Activated naive CD8-positive, alpha-beta T cell treated with anti-CD3 and anti-CD28 coated beads, Interleukin-2, amount 50 U/mL, for 24 hours (primary cell): ENCODE data around the gene UBXN11.
A peak's percentile ranks its signal among the peaks of the same experiment; 100 is the strongest.

Experiments used
- ATAC-seq: fragments of 150-1000 bp; cut with Tn5 transposase; one replicate; pipeline ENCODE4 v1.10.0; 2021
- DNase-seq: peaks from one replicate; pipeline ENCODE4 v3.0.0; 2021
- H3K27ac Mint-ChIP-seq: one replicate; pipeline ENCODE4 v1.8.0; 2021; ENCODE audit warnings: mild to moderate bottlenecking, mixed read lengths
- H3K27me3 Mint-ChIP-seq: one replicate; pipeline ENCODE4 v1.8.0; 2021; ENCODE audit warnings: mixed read lengths
- H3K36me3 Mint-ChIP-seq: one replicate; pipeline ENCODE4 v1.8.0; 2021; ENCODE audit warnings: low read depth, mixed read lengths
- H3K4me1 Mint-ChIP-seq: one replicate; pipeline ENCODE4 v1.8.0; 2021; ENCODE audit warnings: mixed read lengths
- H3K4me3 Mint-ChIP-seq: one replicate; pipeline ENCODE4 v1.8.0; 2021; ENCODE audit warnings: mild to moderate bottlenecking, moderate library complexity, mixed read lengths
- H3K9me3 Mint-ChIP-seq: one replicate; pipeline ENCODE4 v1.8.0; 2021; ENCODE audit warnings: mixed read lengths

The UBXN11 gene, protein sequence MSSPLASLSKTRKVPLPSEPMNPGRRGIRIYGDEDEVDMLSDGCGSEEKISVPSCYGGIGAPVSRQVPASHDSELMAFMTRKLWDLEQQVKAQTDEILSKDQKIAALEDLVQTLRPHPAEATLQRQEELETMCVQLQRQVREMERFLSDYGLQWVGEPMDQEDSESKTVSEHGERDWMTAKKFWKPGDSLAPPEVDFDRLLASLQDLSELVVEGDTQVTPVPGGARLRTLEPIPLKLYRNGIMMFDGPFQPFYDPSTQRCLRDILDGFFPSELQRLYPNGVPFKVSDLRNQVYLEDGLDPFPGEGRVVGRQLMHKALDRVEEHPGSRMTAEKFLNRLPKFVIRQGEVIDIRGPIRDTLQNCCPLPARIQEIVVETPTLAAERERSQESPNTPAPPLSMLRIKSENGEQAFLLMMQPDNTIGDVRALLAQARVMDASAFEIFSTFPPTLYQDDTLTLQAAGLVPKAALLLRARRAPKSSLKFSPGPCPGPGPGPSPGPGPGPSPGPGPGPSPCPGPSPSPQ

DNA sequence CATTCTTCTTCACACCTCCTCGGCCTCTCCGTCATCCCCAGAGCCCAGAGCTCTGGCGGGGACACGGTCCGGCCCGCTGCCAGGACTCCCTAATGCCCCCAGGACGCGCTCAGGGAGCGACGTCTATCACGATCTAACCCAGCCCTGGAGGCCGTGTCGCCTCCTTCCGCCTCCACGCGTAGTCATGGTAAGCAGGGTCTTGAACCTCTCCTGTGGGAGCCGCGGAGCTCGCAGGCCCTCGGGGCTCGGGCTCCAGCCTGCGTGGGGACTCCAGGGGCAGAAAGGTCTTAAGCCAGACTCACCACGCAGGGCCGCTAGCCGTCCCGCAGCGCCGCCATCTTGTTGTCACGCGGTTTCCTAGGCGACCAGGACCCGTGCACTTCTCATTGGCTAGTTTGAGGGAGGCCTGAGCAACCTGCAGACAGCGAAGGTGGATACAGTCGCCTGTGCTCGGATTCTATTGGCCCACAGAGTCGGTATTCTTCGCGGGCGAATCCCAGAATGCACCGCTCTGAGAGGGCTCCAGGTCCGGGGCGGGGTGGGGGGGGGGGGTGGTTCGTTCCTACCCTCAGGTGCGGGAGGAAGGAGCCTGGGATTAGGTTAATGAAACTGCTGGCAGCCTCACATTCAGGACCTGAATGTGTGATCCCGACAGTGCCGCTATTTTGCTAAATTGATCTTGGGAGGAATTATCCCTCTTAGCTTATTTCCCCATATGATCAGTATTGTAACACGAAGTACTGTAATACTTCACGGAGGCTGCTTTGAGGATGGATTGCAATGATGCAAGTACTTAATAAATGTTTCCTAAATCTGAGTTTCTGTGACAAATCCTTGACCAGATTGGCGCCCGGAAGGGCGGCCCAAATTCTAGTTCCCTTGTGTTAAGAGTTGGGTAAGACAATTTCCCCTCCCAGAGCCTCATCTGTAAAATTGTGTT, at the start of gene UBXN11:
UBXN11 (minus strand) TSS at position 347 of the 940 bp plus-strand sequence. CDS start 3,753 bp downstream, outside the sequence.
- DNase-seq (peak; percentile 92), ATAC-seq (peak; percentile 99)
- no peaks in the 10 kb centered on the region for H3K36me3 Mint-ChIP-seq
- no peaks in the 10 kb centered on the region for H3K9me3 Mint-ChIP-seq
- H3K27ac Mint-ChIP-seq = peak within 1 kb of the TSS; percentile 97
- no peaks in the 10 kb centered on the region for H3K27me3 Mint-ChIP-seq
- H3K4me1 Mint-ChIP-seq = peaks cover 38% of the 10 kb centered on the region
- peak within 1 kb of the TSS; percentile 98 for H3K4me3 Mint-ChIP-seq

DNA sequence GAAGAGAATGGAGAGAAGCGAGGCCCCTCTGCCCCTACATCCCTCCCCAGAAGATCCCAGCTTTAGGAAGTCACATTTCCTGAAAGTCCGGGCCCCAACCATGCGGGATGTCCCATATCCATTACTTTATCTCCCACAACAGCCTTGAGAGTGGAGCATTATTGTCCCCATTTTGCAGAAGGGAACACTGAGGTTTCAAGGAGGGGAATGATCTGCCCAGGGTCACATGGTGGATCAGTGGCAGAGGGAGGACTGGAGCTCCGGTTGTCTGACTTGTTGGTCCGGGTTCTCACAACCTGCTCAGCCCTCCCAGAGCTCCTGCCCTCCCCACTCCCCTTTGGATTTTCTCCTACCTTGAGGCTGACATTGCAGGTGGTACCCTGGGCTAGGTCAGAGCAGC, 49.7 kb upstream of the UBXN11 start:
- no peak for DNase-seq
- Mint-ChIP-seq H3K4me1 (peaks cover 25% of the 10 kb centered on the region), H3K36me3 (no peaks in the 10 kb centered on the region), H3K27me3 (peaks cover 21% of the 10 kb centered on the region), H3K4me3 (no peak overlapping the region), H3K9me3 (no peaks in the 10 kb centered on the region), H3K27ac (no peak overlapping the region)
- ATAC-seq = no peak

DNA sequence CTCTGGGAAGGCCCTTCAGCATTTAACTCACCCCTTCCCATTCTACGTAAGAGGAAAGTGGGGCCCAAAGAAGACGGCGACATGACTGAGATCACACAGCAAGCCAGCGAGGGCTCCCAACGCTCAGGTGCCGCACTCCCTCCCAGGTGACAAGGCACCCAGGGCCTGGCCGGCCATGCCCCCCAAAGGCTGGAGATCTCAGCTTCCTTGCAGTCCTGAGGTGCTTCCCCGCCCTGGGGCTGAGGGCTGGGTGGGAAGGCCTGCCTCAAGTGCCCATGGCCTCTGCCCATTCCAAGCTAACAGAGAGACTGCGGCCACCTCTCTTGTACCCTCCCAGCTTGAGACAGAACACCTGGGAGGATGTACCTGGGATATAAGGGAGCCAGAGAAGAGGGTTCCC, 48.5 kb upstream of the UBXN11 start:
- DNase-seq (no peak), ATAC-seq (no peak)
- Mint-ChIP-seq H3K4me1 (peaks cover 16% of the 10 kb centered on the region), H3K36me3 (no peaks in the 10 kb centered on the region), H3K27me3 (peaks cover 15% of the 10 kb centered on the region), H3K27ac (no peak overlapping the region), H3K9me3 (no peaks in the 10 kb centered on the region), H3K4me3 (no peak overlapping the region)

DNA sequence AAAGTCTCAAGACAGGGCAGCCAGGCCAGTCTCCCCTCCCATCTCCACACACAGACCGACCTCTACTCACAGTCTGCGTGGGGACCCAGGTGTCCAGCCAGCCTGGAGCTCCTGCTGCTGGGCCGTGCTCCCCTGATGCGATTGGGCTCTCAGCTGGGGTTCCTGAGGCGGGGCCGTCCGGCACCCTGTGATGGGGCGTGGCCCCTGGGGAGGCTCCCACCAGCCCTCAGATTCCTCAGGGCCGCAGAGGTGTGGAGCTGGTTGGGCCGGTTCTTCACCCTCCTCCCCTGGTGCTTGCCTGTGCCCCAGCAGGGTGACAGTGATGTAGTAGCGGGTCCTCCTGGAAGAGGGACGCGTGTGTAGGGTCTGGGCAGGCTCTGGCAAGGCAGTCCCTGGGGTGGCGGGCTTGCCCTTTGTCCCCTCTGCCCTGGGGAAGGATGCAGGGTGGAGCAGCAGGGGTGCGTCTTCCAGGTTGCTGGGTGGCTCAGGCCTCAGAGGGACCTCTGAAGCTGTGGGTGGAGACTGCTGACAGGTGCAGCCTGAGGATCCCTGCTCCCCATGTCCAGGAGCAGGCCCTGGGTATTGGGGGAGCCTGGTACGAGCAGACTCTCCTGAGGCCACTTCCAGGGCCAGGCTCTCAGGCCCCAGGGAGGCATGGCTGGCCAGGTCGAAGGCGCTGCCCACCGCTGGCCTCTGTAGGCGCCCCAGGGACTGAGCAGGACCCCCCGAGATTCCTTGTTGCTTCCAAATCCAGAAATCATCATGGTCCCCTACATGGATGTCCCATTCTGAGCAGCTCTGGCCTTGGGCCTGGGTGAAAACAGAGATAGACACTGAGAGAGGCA, 47.8 kb upstream of the UBXN11 start, which contains the start of gene CRYBG2:
CRYBG2 (minus strand) TSS at position 155 of the 845 bp plus-strand sequence. CDS start 7,473 bp downstream, outside the sequence.
- Mint-ChIP-seq H3K4me1 (peaks cover 12% of the 10 kb centered on the region), H3K27ac (no peak within 1 kb of the TSS), H3K9me3 (no peaks in the 10 kb centered on the region), H3K4me3 (no peak within 1 kb of the TSS), H3K27me3 (peaks cover 10% of the 10 kb centered on the region), H3K36me3 (no peaks in the 10 kb centered on the region)
- ATAC-seq (no peak), DNase-seq (no peak)

DNA sequence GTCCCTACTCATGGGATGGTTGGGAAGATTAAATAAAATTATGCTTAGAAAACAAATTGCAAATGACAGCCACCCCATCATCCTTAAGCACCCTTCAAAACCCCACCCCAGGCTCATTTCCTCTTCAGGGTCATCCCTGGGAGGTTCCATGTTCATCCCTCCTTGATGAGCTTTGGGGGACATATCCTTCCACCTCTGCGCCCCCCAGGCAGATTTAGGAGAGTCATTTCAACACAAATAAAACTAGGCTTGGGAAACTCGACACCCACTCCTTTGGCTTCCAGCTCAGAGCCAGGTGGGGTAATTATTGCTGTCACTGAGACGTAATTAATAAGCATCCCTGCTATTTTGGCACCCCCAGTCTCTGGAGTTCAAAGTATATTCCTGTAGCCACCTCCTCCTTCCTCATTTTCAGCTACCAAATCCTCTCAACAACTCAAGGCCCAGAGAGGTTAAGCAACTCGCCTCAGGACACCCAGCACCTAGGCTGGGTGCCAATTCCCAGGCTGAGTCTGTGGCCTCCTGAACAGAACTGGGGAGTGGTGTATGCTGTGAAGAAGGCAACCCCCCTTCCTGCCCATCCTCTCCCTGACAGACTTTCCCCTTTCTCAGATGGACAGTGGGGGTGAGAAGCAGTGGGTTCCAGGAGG, 46.9 kb upstream of the UBXN11 start:
- H3K27ac Mint-ChIP-seq = no peak overlapping the region
- DNase-seq = no peak
- no peaks in the 10 kb centered on the region for H3K36me3 Mint-ChIP-seq
- H3K9me3 Mint-ChIP-seq = no peaks in the 10 kb centered on the region
- no peak overlapping the region for H3K4me3 Mint-ChIP-seq
- ATAC-seq = no peak
- H3K4me1 Mint-ChIP-seq = peaks cover 3% of the 10 kb centered on the region
- peaks cover 6% of the 10 kb centered on the region for H3K27me3 Mint-ChIP-seq

DNA sequence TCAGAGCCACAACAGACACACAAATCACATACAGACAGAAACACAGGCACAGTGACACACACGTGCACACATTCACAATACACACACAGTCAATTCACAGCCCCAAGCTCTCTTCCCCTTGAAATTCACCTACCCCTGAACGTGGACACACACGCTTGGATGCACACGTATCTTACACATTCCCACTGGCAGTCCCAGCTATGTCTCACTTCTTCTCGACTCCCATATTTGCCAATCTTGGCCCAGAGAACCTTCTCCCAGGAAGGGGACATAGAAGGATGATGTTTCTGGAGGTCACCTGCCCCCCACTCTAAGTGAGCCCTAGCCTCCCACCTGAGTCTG, 45.9 kb upstream of the UBXN11 start:
- DNase-seq (no peak), ATAC-seq (no peak)
- Mint-ChIP-seq H3K9me3 (no peaks in the 10 kb centered on the region), H3K4me3 (no peak overlapping the region), H3K27ac (no peak overlapping the region), H3K36me3 (no peaks in the 10 kb centered on the region), H3K27me3 (peaks cover 4% of the 10 kb centered on the region), H3K4me1 (peaks cover 2% of the 10 kb centered on the region)

DNA sequence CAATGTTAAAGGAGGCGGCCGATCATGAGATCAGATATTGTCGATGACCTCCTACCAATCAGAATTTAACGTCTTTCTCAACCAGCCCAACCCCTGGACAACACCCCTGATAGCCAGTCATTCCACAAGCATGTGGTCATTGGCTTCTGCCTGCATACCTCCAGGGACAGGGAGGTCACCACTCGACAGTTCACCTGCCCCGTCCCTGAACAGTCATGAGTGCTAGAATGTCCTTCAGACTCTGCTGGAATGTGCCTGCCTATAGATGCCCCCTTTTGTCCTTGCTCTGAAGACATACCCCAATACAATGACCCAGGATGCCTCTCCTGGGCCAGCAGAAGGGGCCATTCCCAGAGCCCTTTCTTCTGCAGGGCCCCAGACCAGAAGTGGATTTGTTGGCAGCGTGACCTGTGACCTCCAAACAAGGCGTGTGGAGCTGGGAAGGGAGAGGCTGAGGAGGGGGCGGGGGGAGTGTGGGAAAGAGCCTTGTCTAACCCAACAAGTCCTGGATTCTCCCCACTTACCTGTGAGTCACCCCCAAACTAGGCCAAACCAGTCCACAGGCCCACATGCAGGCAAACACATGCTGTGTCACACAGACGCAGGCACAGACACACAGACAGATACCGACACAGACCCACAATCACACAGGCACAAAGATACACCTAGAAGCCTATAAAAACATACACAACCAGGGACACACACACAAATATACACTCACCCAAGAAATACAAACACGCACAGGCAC, 45.3 kb upstream of the UBXN11 start:
- H3K4me1 Mint-ChIP-seq = peaks cover 2% of the 10 kb centered on the region

DNA sequence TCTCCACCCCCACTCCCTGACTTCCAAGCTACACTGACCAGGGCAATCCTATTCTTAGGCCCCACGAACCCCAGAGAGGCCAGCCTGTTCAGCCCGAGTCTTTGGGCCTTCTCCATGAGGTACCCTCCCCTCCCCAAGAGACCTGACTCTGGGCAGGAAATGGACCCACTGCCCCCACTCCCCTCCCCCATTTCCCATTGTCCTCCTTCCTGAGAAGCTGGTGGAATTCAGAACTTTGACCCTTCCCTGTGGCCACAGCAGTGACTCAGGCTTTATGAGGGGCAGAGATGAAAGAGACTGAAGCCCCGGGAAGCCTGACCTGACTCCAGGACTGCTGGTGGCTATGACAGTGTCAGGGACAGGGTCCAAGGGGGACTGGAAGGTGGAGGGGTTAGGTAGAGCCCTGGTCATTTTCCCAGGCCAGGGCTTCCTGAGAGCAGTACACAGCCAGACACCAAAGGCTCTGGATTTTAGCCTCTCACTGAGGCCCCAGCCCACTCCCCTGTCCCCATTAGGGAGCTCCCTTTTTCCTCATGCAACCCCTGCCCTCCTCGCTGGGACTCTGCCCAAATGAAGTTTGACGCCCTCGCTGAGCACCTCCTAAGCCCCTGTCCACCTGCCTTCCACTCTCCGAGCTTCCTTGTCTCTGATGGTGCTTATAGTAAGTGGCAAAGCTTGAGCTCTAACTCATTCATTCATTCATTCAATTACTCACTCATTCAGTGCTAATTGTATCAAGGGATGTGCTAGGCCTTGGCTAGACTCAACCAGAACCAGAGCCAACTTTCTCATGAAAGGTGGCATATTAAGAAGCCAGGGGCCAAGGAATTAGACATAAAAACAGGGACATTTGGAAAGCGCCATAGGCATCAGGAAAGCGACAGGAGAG, 44.5 kb upstream of the UBXN11 start:
- no peak for ATAC-seq
- no peak for DNase-seq
- Mint-ChIP-seq H3K27me3 (peaks cover 2% of the 10 kb centered on the region), H3K4me3 (no peak overlapping the region), H3K4me1 (peaks cover 2% of the 10 kb centered on the region), H3K27ac (no peak overlapping the region), H3K36me3 (no peaks in the 10 kb centered on the region), H3K9me3 (no peaks in the 10 kb centered on the region)

More for the DNA sequence above, 45.3 kb upstream of the UBXN11 start:
- no peak for ATAC-seq
- Mint-ChIP-seq H3K27ac (no peak overlapping the region), H3K4me3 (no peak overlapping the region), H3K36me3 (no peaks in the 10 kb centered on the region), H3K9me3 (no peaks in the 10 kb centered on the region), H3K27me3 (peaks cover 2% of the 10 kb centered on the region)
- DNase-seq = no peak

DNA sequence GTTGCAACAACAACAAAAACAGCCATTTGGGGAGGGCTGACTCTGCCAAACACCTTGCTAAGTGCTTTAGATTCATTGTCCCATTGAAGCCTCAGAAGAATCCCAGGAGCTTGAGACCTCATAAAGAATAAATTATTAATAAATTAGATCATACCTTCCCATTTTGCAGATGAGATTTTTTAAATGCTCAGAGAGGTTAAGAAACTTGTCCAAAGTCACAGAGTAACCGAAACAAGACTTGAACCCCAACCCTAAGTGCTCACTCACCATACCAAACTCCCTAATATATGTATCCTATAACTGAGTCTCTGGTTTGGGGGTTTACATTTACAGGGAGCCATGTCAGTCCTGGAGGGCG, 43.9 kb upstream of the UBXN11 start:
- Mint-ChIP-seq H3K4me3 (no peak overlapping the region), H3K27me3 (no peaks in the 10 kb centered on the region), H3K4me1 (no peaks in the 10 kb centered on the region), H3K27ac (no peak overlapping the region), H3K9me3 (no peaks in the 10 kb centered on the region), H3K36me3 (no peaks in the 10 kb centered on the region)
- ATAC-seq = no peak
- DNase-seq = no peak

DNA sequence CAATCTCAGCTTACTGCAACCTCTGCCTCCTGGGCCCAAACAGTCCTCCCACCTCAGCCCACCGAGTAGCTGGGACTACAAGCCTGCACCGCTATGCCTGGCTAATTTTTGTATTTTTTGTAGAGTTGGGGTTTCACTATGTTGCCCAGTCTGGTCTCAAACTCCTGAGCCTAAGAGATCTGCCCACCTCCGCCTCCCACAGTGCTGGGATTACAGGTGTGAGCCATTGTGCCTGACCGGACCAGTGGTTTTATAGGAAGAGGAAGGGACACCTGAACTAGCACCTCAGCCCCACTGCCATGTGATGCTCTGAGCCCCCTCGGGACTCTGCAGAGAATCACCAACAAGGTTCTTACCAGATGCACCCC, 43.4 kb upstream of the UBXN11 start:
- H3K4me3 Mint-ChIP-seq = no peak overlapping the region
- ATAC-seq = no peak
- H3K4me1 Mint-ChIP-seq = no peaks in the 10 kb centered on the region
- H3K9me3 Mint-ChIP-seq = no peaks in the 10 kb centered on the region
- no peaks in the 10 kb centered on the region for H3K36me3 Mint-ChIP-seq
- H3K27me3 Mint-ChIP-seq = no peaks in the 10 kb centered on the region
- no peak overlapping the region for H3K27ac Mint-ChIP-seq
- no peak for DNase-seq

DNA sequence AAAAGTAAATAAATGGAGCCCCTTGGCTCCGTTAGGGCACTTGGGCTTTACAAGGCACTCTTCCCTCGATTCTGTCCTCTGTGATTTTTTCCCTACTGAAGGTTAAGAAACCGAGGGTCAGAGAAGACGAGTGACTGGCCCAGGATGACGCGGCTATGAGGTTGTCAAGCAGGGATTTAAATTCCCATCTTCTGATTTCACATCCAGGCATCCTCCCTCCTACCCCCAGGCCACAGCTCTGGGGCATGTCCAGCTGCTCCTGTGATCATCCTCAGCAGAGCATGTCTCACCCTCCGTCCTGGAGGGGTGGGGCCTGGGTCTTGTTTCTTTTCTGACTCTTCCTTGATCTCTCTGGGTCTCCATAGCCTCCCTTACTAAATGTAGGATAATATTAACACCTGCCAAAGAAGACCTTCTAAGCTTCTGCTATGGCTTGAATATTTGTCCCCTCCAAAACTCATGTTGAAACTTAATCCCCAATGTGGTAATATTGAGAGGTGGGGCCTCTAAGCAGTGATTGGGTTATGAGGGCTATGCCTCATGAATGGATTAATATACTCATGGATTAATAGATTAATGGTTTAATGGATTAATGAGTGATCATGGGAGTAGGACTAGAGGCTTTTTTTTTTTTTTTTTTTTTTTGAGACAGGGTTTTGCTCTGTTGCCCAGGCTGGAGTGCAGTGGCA, 42.9 kb upstream of the UBXN11 start:
- ATAC-seq (no peak), DNase-seq (no peak)
- no peak overlapping the region for H3K4me3 Mint-ChIP-seq
- H3K27me3 Mint-ChIP-seq = no peaks in the 10 kb centered on the region
- H3K9me3 Mint-ChIP-seq = no peaks in the 10 kb centered on the region
- no peak overlapping the region for H3K27ac Mint-ChIP-seq
- H3K4me1 Mint-ChIP-seq = no peaks in the 10 kb centered on the region
- H3K36me3 Mint-ChIP-seq = no peaks in the 10 kb centered on the region
